Stomach (tissue), 4 donors: Measurements from ENCODE around the gene CPSF6.

Experiments
- CTCF ChIP-seq, 7 experiments: fragments of 450-650 bp in 4 of 7; fragments of 200-600 bp in 3 of 7; sonication (generic) in 3 of 7; IDR thresholded peaks; one replicate each; pipeline ENCODE4 v1.5.1; 2016 to 2019; ENCODE audit warnings: antibody characterized with exemption in 7 of 7, control low read depth in 2 of 7, mild to moderate bottlenecking in 1 of 7
- EP300 ChIP-seq: sonication (generic); formaldehyde crosslinking; IDR thresholded peaks from one replicate; pipeline ENCODE4 v1.6.1; 2017; ENCODE audit warnings: antibody characterized with exemption
- POLR2A ChIP-seq, 4 donors: fragments of 450-650 bp; IDR thresholded peaks; one replicate each; pipeline ENCODE4 v1.6.1; 2016; ENCODE audit warnings: antibody characterized with exemption in 4 of 4, control low read depth in 2 of 4, mild to moderate bottlenecking in 1 of 4, moderate library complexity in 1 of 4
- POLR2AphosphoS5 ChIP-seq, 3 donors: sonication (generic); formaldehyde crosslinking; IDR thresholded peaks; one replicate each; pipeline ENCODE4 v1.6.1; 2016; ENCODE audit warnings: antibody characterized with exemption in 3 of 3

GRCh38 chr12:69241438-69242092 is 2.2 kb downstream of the CPSF6 start:
- TF ChIP-seq EP300 (no peak), CTCF (IDR thresholded peaks at IDR 0.05) (no peak), POLR2A (IDR thresholded peaks at IDR 0.05) (no peak), POLR2AphosphoS5 (IDR thresholded peaks at IDR 0.05) (no peak)
